PC-3 (cell line): ENCODE measurements around the gene CABLES1. TPM values are rescaled to one million over a fixed set of nuclear protein-coding genes. Genes with fewer than 3 reads are reported as not detected.

ENCODE experiments used
- ATAC-seq: fragments of 200-7000 bp; cut with Tn5 transposase; 2 replicates; pipeline ENCODE4 v1.9.1; 2020; ENCODE audit warnings: mild to moderate bottlenecking, moderate library complexity
- BruUV-seq: library from RNA; stranded (reverse); fragments of 400-500 nt; replicated peaks from 2 replicates; lab custom pipeline; 2021; lab: Mats Ljungman, UMichigan
- CTCF ChIA-PET: fragments of 300-600 bp; sonication (Branson Sonifier 250); formaldehyde crosslinking; loops from one replicate; lab custom pipeline; 2022; ENCODE audit warnings: antibody characterized with exemption; lab: Charles Lee
- POLR2A ChIA-PET: fragments of 300-600 bp; sonication (Branson Sonifier 250); formaldehyde crosslinking; loops from one replicate; lab custom pipeline; 2022; ENCODE audit warnings: antibody characterized with exemption; ENCODE audit not compliant: unreplicated experiment; lab: Charles Lee
- DNase-seq: peaks from one replicate; pipeline ENCODE4 v3.0.0-alpha.2; 2015
- H2AFZ ChIP-seq: fragments of 300-600 bp; sonication (generic); 2 replicates; pipeline ENCODE4 v1.6.0; 2016; ENCODE audit warnings: antibody characterized with exemption, low read length
- H3F3A ChIP-seq: fragments of 300-600 bp; sonication (generic); one replicate; pipeline ENCODE4 v1.6.0; 2017; ENCODE audit warnings: antibody characterized with exemption, low read length, control low read depth, mild to moderate bottlenecking; ENCODE audit not compliant: unreplicated experiment
- H3K27ac ChIP-seq: fragments of 300-600 bp; sonication (generic); 2 replicates; pipeline ENCODE4 v1.5.1; 2016; ENCODE audit warnings: mild to moderate bottlenecking, low read length
- H3K27me3 ChIP-seq: fragments of 300-600 bp; sonication (generic); 2 replicates; pipeline ENCODE4 v1.6.1; 2016; ENCODE audit warnings: low read length, mixed read lengths
- H3K36me3 ChIP-seq: fragments of 300-600 bp; sonication (generic); 2 replicates; pipeline ENCODE4 v1.6.1; 2016; ENCODE audit warnings: low read depth, mixed run types, low read length, mixed read lengths
- H3K4me1 ChIP-seq: fragments of 300-600 bp; sonication (generic); 2 replicates; pipeline ENCODE4 v1.5.1; 2016; ENCODE audit warnings: low read length; ENCODE audit not compliant: insufficient read depth
- H3K4me2 ChIP-seq: fragments of 300-600 bp; sonication (generic); 2 replicates; pipeline ENCODE4 v1.6.0; 2016; ENCODE audit warnings: low read length
- H3K4me3 ChIP-seq: fragments of 300-600 bp; sonication (generic); 2 replicates; pipeline ENCODE4 v1.5.1; 2016; ENCODE audit warnings: mild to moderate bottlenecking, low read length, mixed read lengths
- H3K79me2 ChIP-seq: fragments of 300-600 bp; sonication (generic); 2 replicates; pipeline ENCODE4 v1.6.1; 2017; ENCODE audit warnings: low read length, mixed read lengths
- H3K9ac ChIP-seq: fragments of 300-600 bp; sonication (generic); 2 replicates; pipeline ENCODE4 v1.6.0; 2016; ENCODE audit warnings: mild to moderate bottlenecking, low read length
- H3K9me2 ChIP-seq: fragments of 300-600 bp; sonication (generic); replicated peaks from 2 replicates; pipeline ENCODE4 v1.6.1; 2016; ENCODE audit warnings: mixed run types, low read length, mixed read lengths
- H3K9me3 ChIP-seq: fragments of 300-600 bp; sonication (generic); 2 replicates; pipeline ENCODE4 v1.6.1; 2016; ENCODE audit warnings: low read length, mixed read lengths
- H4K20me1 ChIP-seq: fragments of 300-600 bp; sonication (generic); 2 replicates; pipeline ENCODE4 v1.6.1; 2016; ENCODE audit warnings: low read length, mixed read lengths
- CTCF ChIP-seq: fragments of 300-600 bp; sonication (generic); conservative IDR thresholded peaks from 2 replicates; pipeline ENCODE4 v1.5.1; 2017; ENCODE audit warnings: antibody characterized with exemption, low read depth, mild to moderate bottlenecking, low read length
- EZH2 ChIP-seq: fragments of 300-600 bp; sonication (generic); IDR thresholded peaks from one replicate; pipeline ENCODE4 v1.6.1; 2017; ENCODE audit warnings: antibody characterized with exemption, mild to moderate bottlenecking, low read length; ENCODE audit not compliant: unreplicated experiment
- EZH2phosphoT487 ChIP-seq: fragments of 300-600 bp; sonication (generic); IDR thresholded peaks from 2 replicates; pipeline ENCODE4 v1.6.1; 2018; ENCODE audit warnings: mild to moderate bottlenecking, antibody characterized with exemption, low read length, borderline replicate concordance
- intact Hi-C: fragments of 100-400 bp; cut with micrococcal nuclease; formaldehyde crosslinking; loops from 2 replicates; pipeline ENCODE4 v1.9.0; 2023
- total RNA-seq: library from RNA; depleted of rRNA; stranded (reverse); fragments of >200 nt; gene quantifications from 2 replicates; pipeline ENCODE4 v1.2.3, GENCODE V29; 2014

Gene CABLES1
- total RNA-seq, 1 experiment from 2014 or later, result 18.6 TPM

GRCh38 chr18:23247331-23247730 lies 112.0 kb downstream of the CABLES1 start:
- Histone ChIP-seq H3K36me3 (no peaks in the 10 kb centered on the region), H3K9ac (no peak overlapping the region), H2AFZ (no peak overlapping the region), H3K9me2 (no peaks in the 10 kb centered on the region), H4K20me1 (no peaks in the 10 kb centered on the region), H3F3A (no peaks in the 10 kb centered on the region), H3K27ac (no peak overlapping the region), H3K79me2 (no peaks in the 10 kb centered on the region), H3K4me3 (no peak overlapping the region), H3K27me3 (no peaks in the 10 kb centered on the region), H3K9me3 (no peaks in the 10 kb centered on the region), H3K4me1 (no peaks in the 10 kb centered on the region), H3K4me2 (no peak overlapping the region)
- no peak for TF ChIP-seq EZH2phosphoT487
- TF ChIP-seq CTCF, result no peak
- no peak for TF ChIP-seq EZH2
- ATAC-seq (no peak), DNase-seq (no peak)
- no TSS peak for BruUV-seq
- ChIA-PET CTCF (no interaction called here), POLR2A (no interaction called here)
- intact Hi-C loops, result no loop called here

- no TSS peak for BruUV-seq
- no peaks in the 10 kb centered on the region for H3K9me2 ChIP-seq
- H3K27me3 ChIP-seq, result no peaks in the 10 kb centered on the region
- intact Hi-C loops, result no loop called here
- no peaks in the 10 kb centered on the region for H3F3A ChIP-seq
- ChIA-PET POLR2A (no interaction called here), CTCF (no interaction called here)
- DNase-seq, result no peak
- no peak overlapping the region for H3K27ac ChIP-seq
- H3K36me3 ChIP-seq, result no peaks in the 10 kb centered on the region
- H3K4me2 ChIP-seq, result no peak overlapping the region
- no peaks in the 10 kb centered on the region for H3K4me1 ChIP-seq
- no peak for ATAC-seq
- no peak overlapping the region for H2AFZ ChIP-seq
- no peaks in the 10 kb centered on the region for H3K9me3 ChIP-seq
- no peaks in the 10 kb centered on the region for H4K20me1 ChIP-seq
- H3K4me3 ChIP-seq, result no peak overlapping the region
- no peak overlapping the region for H3K9ac ChIP-seq
- TF ChIP-seq CTCF (no peak), EZH2phosphoT487 (no peak), EZH2 (no peak)
- H3K79me2 ChIP-seq, result no peaks in the 10 kb centered on the region
Observed at GRCh38 chr18:23247896-23248295, 112.6 kb downstream of the CABLES1 start.

GRCh38 chr18:23248826-23249225 lies 113.5 kb downstream of the CABLES1 start:
- no peak overlapping the region for H3K4me3 ChIP-seq
- H4K20me1 ChIP-seq, result no peaks in the 10 kb centered on the region
- no peaks in the 10 kb centered on the region for H3F3A ChIP-seq
- POLR2A ChIA-PET, result no interaction called here
- H3K27ac ChIP-seq, result no peak overlapping the region
- DNase-seq, result no peak
- H3K4me2 ChIP-seq, result no peak overlapping the region
- CTCF ChIA-PET, result no interaction called here
- no TSS peak for BruUV-seq
- H3K79me2 ChIP-seq, result no peaks in the 10 kb centered on the region
- no peak for TF ChIP-seq EZH2phosphoT487
- TF ChIP-seq CTCF, result no peak
- TF ChIP-seq EZH2, result no peak
- H2AFZ ChIP-seq, result no peak overlapping the region
- H3K36me3 ChIP-seq, result no peaks in the 10 kb centered on the region
- no peaks in the 10 kb centered on the region for H3K9me2 ChIP-seq
- no peaks in the 10 kb centered on the region for H3K4me1 ChIP-seq
- no peak overlapping the region for H3K9ac ChIP-seq
- no peaks in the 10 kb centered on the region for H3K9me3 ChIP-seq
- ATAC-seq, result no peak
- intact Hi-C loops, result no loop called here
- no peaks in the 10 kb centered on the region for H3K27me3 ChIP-seq
